Measurements from ENCODE around the gene TMEM127. TPM values are rescaled to one million over a fixed set of nuclear protein-coding genes. Genes with fewer than 3 reads are reported as not detected.
A peak's percentile ranks its signal among the peaks of the same experiment; 100 is the strongest.

The TMEM127 gene
- total RNA-seq, 4 donors from 2014 or later: 27.1 to 38.8 (median 30.9) TPM

DNA sequence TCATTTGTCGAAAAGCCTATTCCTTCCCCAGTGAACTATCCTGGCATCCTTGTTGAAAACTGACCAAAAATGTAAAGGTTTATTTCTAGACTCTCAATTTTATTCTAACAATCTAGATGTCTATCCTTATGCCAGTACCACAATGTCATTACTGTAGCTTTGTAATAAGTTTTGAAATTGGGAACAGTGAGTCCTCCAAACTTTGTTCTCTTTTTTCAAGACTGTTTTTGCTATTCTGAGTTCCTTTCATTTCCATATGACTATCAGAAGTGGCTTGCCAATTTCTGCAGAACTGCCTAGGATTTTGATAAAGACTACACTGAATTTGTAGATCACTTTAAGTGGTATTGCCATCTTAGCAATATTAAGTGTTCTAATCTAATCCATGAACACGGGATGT, 66.9 kb downstream of the TMEM127 start:
- DNase-seq: no peak
- Histone ChIP-seq H3K4me1 (peaks cover 79 to 80% of the 10 kb centered on the region in 2 donors), H3K4me3 (no peak overlapping the region), H3K36me3 (peaks cover 0 to 15% of the 10 kb centered on the region in 2 donors), H3K9me3 (no peaks in the 10 kb centered on the region), H3K27me3 (no peaks in the 10 kb centered on the region), H3K27ac (peak overlapping the region; percentile 61 to 99 (median 94))
- TF ChIP-seq, protein P1, sequence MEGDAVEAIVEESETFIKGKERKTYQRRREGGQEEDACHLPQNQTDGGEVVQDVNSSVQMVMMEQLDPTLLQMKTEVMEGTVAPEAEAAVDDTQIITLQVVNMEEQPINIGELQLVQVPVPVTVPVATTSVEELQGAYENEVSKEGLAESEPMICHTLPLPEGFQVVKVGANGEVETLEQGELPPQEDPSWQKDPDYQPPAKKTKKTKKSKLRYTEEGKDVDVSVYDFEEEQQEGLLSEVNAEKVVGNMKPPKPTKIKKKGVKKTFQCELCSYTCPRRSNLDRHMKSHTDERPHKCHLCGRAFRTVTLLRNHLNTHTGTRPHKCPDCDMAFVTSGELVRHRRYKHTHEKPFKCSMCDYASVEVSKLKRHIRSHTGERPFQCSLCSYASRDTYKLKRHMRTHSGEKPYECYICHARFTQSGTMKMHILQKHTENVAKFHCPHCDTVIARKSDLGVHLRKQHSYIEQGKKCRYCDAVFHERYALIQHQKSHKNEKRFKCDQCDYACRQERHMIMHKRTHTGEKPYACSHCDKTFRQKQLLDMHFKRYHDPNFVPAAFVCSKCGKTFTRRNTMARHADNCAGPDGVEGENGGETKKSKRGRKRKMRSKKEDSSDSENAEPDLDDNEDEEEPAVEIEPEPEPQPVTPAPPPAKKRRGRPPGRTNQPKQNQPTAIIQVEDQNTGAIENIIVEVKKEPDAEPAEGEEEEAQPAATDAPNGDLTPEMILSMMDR (IDR thresholded peaks at IDR 0.05 in 4 of 5, conservative IDR thresholded peaks at IDR 0.05 in 1 of 5): no peak
- TF ChIP-seq POLR2A (IDR thresholded peaks at IDR 0.05): no peak
- intact Hi-C loops (cut with DNase I; ENCODE audit: low total_unique reads): no loop called here
- in situ Hi-C loops (cut with MboI; ENCODE audit: low sequenced_read_pairs in 4 of 4): no loop called here
- ATAC-seq: no peak

Other genes starting within 250 kb of the TMEM127 start
- 1 to 10 TPM; 1.1 to 8.2 (median 4.9) TPM for gene GPAT2, start 231.1 kb downstream of the TMEM127 start, total RNA-seq
- 1 to 10 TPM; 2.4 to 5.6 (median 3.6) TPM for gene ADRA2B, start 149.4 kb downstream of the TMEM127 start, total RNA-seq
- gene ASTL, start 127.5 kb downstream of the TMEM127 start, total RNA-seq: not detected
- gene DUSP2, start 120.6 kb downstream of the TMEM127 start, total RNA-seq: 1 to 10 TPM; 1.6 to 4.0 (median 2.9) TPM
- 100 to 1,000 TPM; 237 to 512 (median 313) TPM for gene STARD7, start 57.2 kb downstream of the TMEM127 start, total RNA-seq
- 100 to 1,000 TPM in 1 of 4 donors, 10 to 100 TPM in 3; 73.5 to 102 (median 95.6) TPM for gene CIAO1, start 228 bp upstream of the TMEM127 start, total RNA-seq
- 10 to 100 TPM; 51.1 to 89.8 (median 67.4) TPM for gene SNRNP200, start 39.5 kb upstream of the TMEM127 start, total RNA-seq
- gene ITPRIPL1, start 59.3 kb upstream of the TMEM127 start, total RNA-seq: 1 to 10 TPM in 1 of 4 donors, under 1 TPM in 2, not detected in 1; 0.75 to 2.1 (median 0.82) TPM
- 1 to 10 TPM in 1 of 4 donors, under 1 TPM in 3; 0.38 to 2.1 (median 0.54) TPM for gene NCAPH, start 69.8 kb upstream of the TMEM127 start, total RNA-seq
- gene NEURL3, start 239.4 kb upstream of the TMEM127 start, total RNA-seq: not detected

Measured in gastrocnemius medialis (tissue), 4 donors.